ENCODE results near the gene TCEAL5. TPM values are rescaled to one million over a fixed set of nuclear protein-coding genes. Genes with fewer than 3 reads are reported as not detected.
"Not testable (repeated sequence)": the region's sequence is repeated elsewhere in the genome, so short reads cannot be mapped to it uniquely, and the experiment has no call there.

Gene TCEAL5, protein sequence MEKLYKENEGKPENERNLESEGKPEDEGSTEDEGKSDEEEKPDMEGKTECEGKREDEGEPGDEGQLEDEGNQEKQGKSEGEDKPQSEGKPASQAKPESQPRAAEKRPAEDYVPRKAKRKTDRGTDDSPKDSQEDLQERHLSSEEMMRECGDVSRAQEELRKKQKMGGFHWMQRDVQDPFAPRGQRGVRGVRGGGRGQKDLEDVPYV
- not detected in 2 replicates for total RNA-seq

DNA sequence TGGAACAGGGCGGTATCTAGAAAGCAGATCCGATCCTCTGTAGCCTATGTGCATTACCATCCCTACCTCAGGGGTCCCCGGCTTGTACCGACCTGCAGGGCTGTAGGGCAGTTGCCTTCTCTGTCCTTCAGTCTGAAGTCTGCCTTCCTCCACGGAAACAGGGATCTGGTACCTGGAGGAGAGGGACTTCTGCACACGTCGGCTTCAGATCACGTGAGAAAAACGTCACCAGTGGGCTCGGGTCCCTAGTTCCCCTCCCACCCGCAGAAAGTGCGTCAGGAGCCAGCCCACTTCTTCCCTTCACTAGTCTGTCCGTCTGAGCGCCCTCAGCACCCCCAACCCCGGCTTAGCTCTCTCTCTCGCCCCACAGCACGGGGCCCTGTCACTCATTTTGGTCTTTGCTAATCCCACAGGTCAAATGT lies at the start of gene TCEAL5:
TSS of gene TCEAL5 (minus strand) at position 170 of the 422 bp plus-strand sequence. CDS start 2,187 bp downstream, outside the sequence.
- intact Hi-C loops (cut with micrococcal nuclease), result no loop called here

DNA sequence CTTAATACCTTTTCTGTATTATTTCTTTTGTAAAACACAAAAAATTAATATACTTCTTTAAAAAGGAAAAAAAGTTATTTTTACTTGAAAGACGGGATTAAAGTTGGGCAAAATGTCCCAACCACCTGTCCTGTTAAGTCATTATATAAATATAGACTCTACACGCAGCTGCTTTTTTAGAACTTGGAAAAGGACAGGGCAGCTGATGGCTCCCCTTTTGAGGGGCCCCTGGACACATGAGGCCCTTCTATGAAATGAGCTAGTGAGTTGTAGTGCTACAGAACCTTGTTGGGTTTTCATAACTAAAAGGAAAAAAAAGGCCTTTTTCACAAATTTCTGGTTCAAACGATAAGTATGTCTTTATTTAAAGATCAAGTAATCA lies 34.8 kb upstream of the TCEAL5 start:
- intact Hi-C loops (cut with micrococcal nuclease), result loop anchor here (1.0 to 5.0 kb wide), 5 partner anchors 56 to 794 kb away; partner anchors contain the start of genes BEX4, MORF4L2, TCEAL8 and TMSB15A

DNA sequence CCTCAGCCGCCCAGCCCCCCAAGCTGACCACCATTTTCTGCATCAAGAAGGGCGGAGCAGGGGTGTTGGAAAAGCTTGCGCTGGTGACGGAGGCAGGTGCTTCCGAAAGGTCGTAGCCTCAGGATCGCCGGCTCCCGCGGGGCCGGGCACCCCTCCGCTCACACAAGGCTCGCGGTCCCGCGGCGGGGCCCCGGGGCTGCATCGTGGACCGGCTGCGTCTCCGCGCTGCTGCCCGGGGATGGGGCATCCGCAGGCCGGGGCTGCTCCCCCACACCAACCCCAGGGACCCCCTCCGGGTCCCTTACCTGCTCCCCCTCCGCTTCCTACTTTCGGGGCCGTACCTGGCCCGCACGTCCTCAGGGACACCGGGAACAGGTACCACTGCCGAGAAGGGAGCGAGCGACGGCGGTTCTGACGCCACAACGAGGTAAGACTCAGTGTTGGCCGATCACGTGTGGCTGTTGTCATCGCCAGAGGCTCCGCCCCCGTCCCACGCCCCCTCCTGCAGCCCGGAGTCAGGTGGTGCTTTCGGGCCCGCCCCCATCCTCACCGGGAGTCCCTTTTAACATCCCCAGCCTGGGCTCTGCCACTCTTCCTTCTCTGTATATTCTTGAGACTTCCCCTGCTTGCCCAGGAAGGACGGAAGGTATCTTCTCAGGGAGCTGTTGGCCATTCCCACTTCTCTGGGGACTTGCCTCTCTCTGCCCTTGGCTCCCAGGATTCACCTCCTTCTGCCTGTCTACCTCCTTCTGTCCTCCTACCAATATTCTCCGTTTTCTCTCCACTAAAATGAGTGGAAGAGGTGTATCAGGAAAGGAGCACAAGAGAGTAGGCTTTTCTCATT lies 34.2 kb upstream of the TCEAL5 start, which contains the start of gene BEX2:
TSS of gene BEX2 (minus strand) at position 436 of the 844 bp plus-strand sequence. CDS start 1,014 bp downstream, outside the sequence.
- intact Hi-C loops (cut with micrococcal nuclease), result loop anchor here (1.0 to 5.0 kb wide), 5 partner anchors 55 to 793 kb away; partner anchors contain the start of genes BEX4, MORF4L2, TCEAL8 and TMSB15A

DNA sequence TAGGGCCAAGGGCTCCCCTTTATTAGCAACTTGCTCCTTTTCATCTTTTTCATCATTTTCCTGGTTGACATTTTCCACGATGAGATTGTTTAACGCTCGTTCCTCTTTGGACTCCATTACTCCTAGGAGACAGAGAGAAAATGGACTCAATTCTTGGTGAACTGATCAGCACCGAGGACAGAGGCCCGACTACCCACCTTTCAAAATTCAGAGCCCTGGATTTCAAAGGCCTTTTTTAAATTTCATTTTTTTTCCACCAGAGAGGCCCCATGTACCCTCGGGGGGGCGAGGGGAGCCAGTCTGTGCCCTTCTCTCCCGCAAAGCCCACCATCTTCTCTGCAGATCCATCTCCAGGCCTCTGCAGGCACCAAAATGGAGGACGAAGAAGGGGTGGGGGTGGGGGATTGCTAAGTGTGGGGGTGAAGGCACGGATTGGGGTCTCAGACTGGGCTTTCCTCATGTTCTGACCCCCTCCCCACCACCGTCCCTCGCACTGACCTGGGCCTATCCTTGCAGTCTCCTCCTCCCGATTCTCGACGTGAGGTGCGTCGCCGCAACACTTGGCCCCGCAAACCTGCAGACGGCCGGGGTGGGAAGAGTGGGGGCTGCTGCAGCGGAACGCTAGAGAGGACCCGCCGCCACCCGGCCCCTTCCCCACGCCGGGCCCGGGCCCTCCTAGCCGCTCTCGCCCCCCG lies 33.5 kb upstream of the TCEAL5 start:
- intact Hi-C loops (cut with micrococcal nuclease), result loop anchor here (2.0 to 5.0 kb wide), 2 partner anchors 377 to 793 kb away; partner anchors contain the start of genes MORF4L2 and TMSB15A

DNA sequence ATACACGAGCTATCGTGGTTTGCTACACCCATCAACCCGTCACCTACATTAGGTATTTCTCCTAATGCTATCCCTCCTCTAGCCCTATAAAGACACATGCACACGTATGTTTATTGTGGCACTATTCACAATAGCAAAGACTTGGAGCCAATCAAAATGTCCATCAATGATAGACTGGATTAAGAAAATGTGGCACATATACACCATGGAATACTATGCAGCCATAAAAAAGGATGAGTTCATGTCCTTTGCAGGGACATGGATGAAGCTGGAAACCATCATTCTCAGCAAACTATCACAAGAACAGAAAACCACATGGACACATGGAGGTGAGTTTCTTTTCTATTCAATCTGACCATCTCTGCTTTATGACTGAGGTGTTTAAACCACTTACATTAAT lies 29.1 kb upstream of the TCEAL5 start:
- intact Hi-C loops (cut with micrococcal nuclease), result not testable (repeated sequence)

DNA sequence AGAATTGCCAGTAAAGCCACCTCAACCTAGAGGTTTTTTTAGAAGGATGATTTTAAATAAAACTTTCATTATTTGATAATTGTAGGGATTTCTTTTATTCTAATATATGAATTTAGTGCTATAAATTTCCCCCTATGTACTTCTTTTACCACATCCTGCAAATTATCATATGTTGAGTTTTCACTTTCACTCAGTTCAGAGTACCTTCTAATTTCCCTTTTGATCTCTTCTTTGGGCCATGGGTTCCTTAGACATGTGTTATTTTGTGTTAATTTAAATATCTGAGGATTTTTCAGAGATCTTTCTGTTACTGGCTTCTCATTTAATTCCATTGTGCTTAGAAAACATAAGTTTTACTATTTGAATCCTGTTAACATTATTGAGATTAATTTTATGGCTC lies 28.2 kb upstream of the TCEAL5 start:
- intact Hi-C loops (cut with micrococcal nuclease), result no loop called here

DNA sequence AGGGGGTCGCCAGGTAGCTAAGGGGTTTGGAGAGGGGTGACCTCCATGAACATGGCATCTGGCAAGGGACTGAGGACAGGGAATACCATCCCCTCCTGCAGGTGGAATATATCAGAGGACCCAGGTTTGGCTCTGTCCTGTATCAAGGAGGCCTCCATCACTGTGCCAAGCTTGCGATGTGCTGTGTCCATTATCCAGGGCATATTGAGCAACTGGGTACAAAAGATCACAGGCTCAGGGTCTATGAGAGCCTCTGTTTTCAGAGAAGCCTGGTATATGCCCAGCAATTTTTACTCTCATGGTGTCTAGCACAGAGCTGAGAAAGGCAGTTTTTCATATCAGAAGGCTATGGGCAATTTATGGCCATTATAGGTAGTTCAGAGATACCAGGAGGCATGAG lies 16.6 kb upstream of the TCEAL5 start:
- intact Hi-C loops (cut with micrococcal nuclease), result no loop called here

DNA sequence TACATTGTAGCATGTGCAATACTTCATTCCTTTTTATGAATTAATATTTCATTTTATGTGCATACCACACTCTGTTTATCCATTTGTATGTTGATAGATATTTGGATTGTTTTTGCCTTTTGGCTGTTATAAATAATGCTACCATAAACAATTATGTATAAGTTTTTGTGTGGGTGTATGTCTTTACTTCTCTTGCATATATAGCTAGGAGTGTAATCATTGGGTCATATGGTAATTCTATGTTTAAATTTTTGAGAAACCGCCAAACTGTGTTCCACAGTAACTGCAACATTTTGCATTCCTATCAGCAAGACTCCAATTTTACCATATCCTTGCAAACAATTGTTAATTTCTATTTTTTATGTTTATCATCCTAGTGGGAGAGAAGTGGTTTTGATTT lies 3.1 kb upstream of the TCEAL5 start:
- intact Hi-C loops (cut with micrococcal nuclease), result no loop called here

DNA sequence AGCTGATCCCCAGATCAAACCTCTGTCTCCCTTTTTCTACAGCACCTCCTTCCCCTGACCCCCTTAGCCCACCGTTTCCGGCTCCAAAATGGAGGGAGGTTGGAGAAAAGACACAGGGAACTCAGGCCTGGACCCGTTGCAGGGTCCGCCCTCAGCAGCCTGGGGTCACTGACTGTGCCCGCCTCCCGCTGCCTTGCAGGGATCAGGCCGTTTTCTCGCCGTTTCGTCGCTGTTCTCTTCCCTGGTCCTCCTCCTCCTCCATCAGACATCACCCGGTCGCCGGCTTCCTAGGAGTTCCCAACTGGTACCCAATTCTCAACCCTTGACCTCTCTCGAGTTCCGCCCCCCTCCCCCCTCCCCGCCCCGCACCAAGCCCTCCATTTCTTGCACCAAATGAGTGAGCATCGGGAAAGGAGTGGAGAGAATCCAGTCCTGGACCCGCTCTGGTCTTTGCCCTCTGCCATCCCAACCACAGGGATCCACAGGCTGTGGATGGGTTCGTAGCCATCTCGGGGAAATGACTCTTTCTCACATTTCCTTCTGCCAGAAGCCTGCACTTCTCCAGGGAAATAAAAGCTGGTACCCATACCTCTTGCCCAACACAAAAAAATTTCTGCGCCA lies 493 bp downstream of the TCEAL5 start:
- intact Hi-C loops (cut with micrococcal nuclease), result no loop called here

DNA sequence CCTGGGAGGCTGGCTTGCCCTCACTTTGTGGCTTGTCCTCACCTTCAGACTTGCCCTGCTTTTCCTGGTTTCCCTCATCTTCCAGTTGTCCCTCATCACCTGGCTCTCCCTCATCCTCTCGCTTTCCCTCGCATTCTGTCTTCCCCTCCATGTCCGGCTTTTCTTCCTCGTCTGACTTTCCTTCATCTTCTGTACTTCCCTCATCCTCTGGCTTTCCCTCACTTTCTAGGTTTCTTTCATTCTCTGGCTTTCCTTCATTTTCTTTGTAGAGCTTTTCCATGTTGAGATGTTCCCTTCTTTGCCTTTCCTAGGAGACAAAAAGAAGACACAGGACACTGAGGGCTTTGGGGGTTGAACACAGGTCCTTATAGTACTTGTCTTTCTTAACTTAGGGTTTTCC lies 2.3 kb downstream of the TCEAL5 start:
- intact Hi-C loops (cut with micrococcal nuclease), result no loop called here

DNA sequence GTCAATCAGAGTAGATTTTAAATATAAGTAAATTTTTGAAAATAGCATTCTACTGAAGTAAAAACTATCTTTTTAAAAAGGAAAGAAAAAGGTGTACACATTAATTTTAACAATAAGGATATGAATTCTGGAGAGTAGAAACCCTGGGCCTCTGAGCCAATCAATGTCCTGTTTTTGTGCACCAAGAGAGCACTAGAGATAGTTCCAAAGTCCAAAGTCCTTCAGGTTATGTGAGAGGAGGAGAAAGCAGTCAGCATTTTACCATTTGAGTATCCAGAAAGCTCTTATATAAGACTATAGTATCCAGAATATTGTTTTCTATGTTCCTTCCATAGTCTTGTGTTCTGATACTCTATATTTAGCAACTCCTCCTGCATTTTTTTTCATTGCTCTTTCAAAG lies 18.3 kb downstream of the TCEAL5 start:
- intact Hi-C loops (cut with micrococcal nuclease), result no loop called here

DNA sequence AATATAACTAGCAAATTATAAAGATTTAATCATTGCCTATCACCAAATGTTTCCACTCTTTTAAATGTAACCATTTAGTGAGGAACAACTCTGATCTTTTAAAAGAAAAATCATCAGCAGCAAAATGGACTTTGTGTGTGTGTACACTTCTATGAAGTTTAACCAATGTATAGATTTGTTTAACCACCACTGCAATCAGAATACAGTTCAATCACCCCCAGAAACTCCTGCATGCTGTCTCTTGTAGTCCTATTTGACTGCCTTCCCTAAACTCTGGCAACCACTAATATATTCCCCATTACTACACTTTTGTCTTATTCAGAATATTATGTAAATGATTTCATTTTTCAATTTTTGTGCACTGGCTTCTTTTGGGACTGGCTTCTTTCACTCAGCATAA lies 19.9 kb downstream of the TCEAL5 start:
- intact Hi-C loops (cut with micrococcal nuclease), result no loop called here

DNA sequence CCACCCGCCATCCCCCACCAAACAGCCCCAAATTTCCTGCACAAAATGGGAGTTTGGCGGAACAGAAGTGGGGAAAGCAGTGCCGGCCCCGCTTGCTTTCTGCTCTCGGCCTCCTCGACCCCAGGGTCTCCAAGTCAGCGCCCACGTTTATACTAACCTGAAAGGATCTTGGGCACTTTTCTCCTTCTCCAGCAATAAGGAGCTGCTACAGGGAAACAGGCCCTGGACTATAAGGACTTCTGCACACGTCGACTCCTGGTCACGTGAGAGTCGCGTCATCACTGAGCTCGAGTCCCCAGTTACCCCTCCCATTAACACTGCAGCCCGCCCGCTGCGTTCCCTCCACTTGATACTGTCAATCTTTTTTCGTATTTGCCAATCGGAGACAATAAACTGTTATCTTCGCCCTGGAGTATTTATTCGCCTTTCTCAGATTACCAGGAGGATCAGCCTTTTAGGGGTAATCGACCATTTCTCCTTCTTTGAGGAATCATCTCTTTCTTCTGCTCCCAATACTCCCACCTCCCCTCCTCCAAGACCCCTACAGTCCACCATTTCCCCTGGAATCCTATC lies 21.5 kb downstream of the TCEAL5 start, which contains the start of gene TCEAL8:
TSS of gene TCEAL8 (minus strand) at position 235 of the 573 bp plus-strand sequence. CDS start 1,176 bp downstream, outside the sequence.
- intact Hi-C loops (cut with micrococcal nuclease), result loop anchor here (1.0 to 2.0 kb wide), 4 partner anchors 40 to 432 kb away; partner anchors contain the start of genes BEX4 and MORF4L2

DNA sequence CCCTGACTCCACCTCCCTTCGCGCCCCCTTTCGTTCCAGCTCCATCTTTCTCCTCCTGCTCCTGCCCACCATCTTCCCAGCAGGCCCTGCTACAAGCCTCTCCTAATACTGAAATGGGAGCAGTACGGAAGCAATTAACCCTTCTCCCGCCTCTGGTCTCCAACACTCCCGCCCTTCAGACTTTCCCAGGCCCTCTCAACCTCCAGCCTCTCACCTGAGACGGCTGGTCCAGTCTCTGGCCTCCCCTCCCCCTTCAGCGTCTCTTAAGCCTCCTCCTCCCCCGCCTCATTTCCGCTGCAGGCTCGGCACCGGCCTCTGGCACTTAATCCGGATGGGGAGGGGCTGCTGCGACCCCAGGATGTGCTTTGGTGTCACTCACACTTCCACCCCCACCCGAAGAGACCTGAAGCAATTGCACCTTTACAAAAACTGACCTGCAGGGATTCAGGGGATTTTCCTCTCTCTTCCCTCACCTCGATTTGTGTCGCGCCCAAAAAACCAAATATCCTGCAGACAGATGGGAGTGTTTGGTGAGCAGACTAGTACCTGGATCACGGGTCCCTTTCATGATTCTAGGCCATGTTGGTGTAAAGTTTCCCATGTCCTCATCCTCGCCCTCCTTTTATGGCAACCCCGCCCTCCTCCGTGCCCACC lies 22.3 kb downstream of the TCEAL5 start:
- intact Hi-C loops (cut with micrococcal nuclease), result loop anchor here (2.0 kb wide), 1 partner anchor 433 kb away; the partner anchor contains the start of gene MORF4L2

DNA sequence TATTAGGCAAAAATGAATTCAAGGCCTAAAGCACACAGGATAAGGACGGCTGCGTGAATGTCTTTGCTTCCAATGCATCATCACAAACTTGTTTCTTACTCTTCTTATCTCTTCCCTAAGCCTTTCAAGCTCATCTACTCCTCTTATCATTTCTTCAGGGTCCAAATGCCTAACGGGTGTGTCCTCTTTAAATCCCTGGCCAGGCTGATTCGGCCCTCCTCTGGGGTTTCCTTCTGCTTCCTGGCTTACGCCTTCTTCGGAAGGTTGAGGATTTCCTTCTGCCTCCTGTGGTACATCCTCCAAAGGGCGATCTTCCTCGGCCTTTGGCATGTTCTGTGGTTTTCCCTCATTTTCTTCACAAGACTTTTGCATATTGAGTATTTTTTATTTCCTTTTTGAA lies 22.9 kb downstream of the TCEAL5 start:
- intact Hi-C loops (cut with micrococcal nuclease), result loop anchor here (2.0 kb wide), 1 partner anchor 433 kb away; the partner anchor contains the start of gene MORF4L2

DNA sequence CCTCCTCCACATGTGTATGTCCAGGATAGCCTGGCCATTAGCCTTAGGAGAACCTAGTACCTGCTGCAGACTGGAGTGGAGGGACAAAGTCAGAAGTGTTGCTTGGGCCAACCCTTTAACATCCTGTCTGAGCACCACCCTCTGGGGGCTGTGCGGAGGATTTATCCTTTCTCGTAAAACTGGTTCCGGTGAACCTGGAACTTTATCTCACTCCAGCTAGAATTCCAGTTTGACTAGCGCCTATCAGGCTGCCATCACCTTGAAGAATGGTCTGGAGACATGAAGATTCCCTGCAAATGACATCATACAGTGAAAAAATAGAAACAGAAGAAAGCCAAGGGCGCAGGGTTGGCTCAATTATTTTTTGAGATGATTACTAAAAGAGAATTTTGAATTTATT lies 25.6 kb downstream of the TCEAL5 start:
- intact Hi-C loops (cut with micrococcal nuclease), result no loop called here

DNA sequence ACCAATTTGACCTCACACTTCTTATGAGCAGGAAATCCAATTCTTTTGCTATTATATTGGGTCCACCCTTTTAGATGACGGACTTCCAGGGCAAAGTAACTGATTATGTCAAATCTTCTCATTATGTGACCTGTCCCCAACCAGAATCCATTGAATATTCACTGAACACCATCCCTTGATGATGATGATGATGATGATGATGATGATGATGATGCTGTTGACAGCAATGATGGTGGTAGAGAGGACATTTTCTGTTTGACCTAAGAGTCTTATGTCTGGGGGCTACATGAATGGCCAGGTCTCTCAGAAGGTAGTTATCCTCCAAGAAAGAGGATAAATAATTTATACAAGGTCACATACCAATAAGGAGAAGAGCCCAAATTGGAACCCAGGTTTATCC lies 26.7 kb downstream of the TCEAL5 start:
- intact Hi-C loops (cut with micrococcal nuclease), result loop anchor here (2.0 kb wide), 1 partner anchor 299 kb away; no protein-coding TSS in a partner anchor

DNA sequence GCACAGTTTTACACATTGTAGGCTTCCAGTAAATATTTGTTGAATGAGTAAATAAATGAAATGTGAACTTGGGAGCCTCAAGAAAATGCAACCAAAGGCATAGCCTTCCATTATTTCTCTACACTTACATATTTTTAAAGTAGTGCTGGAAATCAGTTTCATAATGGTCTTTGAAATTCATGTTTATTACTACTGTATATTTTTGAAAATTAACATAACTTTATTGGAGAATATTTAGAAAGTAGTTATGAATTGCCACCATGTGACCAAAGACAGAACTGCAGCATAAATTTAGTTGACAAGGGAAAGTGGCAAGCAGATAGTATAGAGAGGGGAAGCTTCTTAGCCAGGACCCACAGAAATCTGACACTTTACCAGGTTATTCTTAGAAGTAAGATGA lies 28.0 kb downstream of the TCEAL5 start:
- intact Hi-C loops (cut with micrococcal nuclease), result loop anchor here (1.0 to 2.0 kb wide), 2 partner anchors 37 to 298 kb away; no protein-coding TSS in a partner anchor

DNA sequence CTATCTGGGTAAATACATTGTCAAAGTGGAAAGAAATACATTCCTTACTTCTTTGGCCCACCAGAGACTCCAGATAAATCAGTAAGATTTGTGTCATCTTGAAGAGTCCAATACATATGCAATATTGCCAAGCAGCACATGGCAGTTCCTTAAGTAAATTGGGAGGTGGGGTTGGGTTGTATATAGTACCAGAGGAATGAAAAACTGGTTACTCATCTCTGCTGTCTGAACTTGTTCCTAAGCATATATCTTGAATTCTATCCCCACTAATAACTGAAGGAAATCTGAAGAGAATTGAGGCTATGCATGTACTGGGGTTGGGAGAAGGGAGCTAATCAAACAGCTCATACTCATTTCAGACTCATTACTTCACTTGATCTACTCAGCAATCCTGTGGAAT lies 36.4 kb downstream of the TCEAL5 start:
- intact Hi-C loops (cut with micrococcal nuclease), result no loop called here

DNA sequence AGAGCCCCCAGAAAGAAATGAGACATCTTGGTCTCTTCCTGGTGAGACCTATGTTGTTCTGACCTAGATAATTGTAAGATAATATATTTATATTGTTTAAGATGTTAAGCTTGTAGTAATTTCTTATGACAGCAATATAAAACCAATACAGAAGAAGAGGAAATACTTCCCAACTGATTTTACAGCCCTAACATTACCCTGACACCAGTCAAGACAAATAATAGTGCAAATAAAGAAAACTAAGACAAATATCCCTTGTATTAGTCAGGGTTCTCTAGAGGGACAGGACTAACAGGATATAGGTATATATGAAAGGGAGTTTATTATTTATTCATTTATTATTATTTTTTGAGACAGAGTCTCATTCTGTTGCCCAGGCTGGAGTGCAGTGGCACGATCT lies 40.3 kb downstream of the TCEAL5 start:
- intact Hi-C loops (cut with micrococcal nuclease), result no loop called here
